ENCODE measurements around the gene TCEAL6.
"Not testable (repeated sequence)": the region's sequence is repeated elsewhere in the genome, so short reads cannot be mapped to it uniquely, and the experiment has no call there.

Gene TCEAL6

GRCh38 chrX:102126080-102126818 is 16.0 kb downstream of the TCEAL6 start:
- Histone ChIP-seq H3K4me3 (ENCODE audit: low read length) (peak overlapping the region; percentile 55), H3K27me3 (ENCODE audit: insufficient read depth, low read length) (peaks cover 25% of the 10 kb centered on the region)
- H3K4me1 ChIP-seq (ENCODE audit: insufficient read depth, low read length); H3K9ac ChIP-seq (ENCODE audit: low read depth, low read length); H3K27ac ChIP-seq (ENCODE audit: low read depth, low read length); H3K36me3 ChIP-seq (ENCODE audit: insufficient read depth, low read length); H3K9me3 ChIP-seq (ENCODE audit: insufficient read depth, low read depth, low read length): not testable (repeated sequence)
- WGBS, result 43% methylated on average over 18 of the region's 21 CpGs

DNA sequence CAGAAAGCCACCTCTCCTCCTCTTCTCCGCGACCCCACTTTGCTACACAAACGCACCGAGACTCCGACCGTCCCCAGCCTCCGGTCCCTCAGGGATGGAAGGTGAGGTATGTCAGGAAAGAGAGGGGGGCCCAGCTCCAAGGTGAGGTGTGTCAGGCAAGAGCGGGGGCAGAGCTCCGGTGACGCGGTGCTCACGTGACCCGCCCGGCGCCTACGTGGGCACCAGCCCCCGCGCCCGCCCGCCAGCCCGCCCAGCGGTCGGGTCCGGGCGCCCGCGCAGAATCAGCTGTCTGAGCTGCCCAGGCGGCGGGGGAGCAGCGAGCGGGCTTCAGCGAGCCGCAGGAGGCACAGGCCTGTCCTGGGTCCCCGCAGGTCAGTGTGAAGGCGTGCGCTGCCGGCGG is 16.8 kb downstream of the TCEAL6 start, which contains the start of gene TCEAL2:
TSS of gene TCEAL2 (plus strand) at position 244 of the 400 bp plus-strand sequence. CDS start 1,152 bp downstream, outside the sequence.
- H3K9me3 ChIP-seq (ENCODE audit: insufficient read depth, low read depth, low read length); H3K36me3 ChIP-seq (ENCODE audit: insufficient read depth, low read length); H3K9ac ChIP-seq (ENCODE audit: low read depth, low read length); H3K27ac ChIP-seq (ENCODE audit: low read depth, low read length); H3K4me1 ChIP-seq (ENCODE audit: insufficient read depth, low read length): not testable (repeated sequence)
- under 1% methylated on average over 21 of the region's 38 CpGs for WGBS
- Histone ChIP-seq H3K4me3 (ENCODE audit: low read length) (peak within 1 kb of the TSS; percentile 59), H3K27me3 (ENCODE audit: insufficient read depth, low read length) (peaks cover 25% of the 10 kb centered on the region)

GRCh38 chrX:102125014-102125413 is 17.3 kb downstream of the TCEAL6 start:
- not testable (repeated sequence) for H3K9ac ChIP-seq (ENCODE audit: low read depth, low read length); H3K27ac ChIP-seq (ENCODE audit: low read depth, low read length); H3K9me3 ChIP-seq (ENCODE audit: insufficient read depth, low read depth, low read length); H3K4me1 ChIP-seq (ENCODE audit: insufficient read depth, low read length); H3K36me3 ChIP-seq (ENCODE audit: insufficient read depth, low read length)
- 27% methylated on average over 8 of the region's 10 CpGs for WGBS
- H3K27me3 ChIP-seq (ENCODE audit: insufficient read depth, low read length), result peaks cover 25% of the 10 kb centered on the region
- peak overlapping the region; percentile 59 for H3K4me3 ChIP-seq (ENCODE audit: low read length)

DNA sequence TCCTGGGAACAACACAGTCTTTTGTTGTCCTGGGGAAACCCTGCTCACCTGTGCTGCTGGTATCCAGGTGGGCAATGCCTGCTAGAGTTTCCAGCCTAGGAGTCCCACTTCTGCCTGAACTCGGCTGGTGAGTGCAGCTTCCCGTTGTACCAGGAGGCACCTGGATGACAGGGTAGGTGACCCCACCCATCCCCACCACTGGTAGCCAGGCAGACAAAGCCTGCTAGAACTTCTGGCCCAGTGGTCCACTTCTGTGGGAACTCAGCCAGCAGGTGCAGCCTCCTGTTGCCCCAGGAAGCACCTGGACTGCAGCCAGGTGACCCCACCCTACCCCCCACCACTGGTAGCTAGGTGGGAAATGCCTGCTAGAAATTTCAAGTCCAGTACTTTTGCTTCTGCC is 26.5 kb downstream of the TCEAL6 start:
- H3K4me1 ChIP-seq (ENCODE audit: insufficient read depth, low read length), result no peaks in the 10 kb centered on the region
- no peak overlapping the region for H3K27ac ChIP-seq (ENCODE audit: low read depth, low read length)
- H3K27me3 ChIP-seq (ENCODE audit: insufficient read depth, low read length), result no peaks in the 10 kb centered on the region
- 90% methylated on average over 2 of the region's 2 CpGs for WGBS
- peaks cover 10% of the 10 kb centered on the region; the same call in 1 of the 2 replicates for H3K9me3 ChIP-seq (ENCODE audit: insufficient read depth, low read depth, low read length)
- no peaks in the 10 kb centered on the region for H3K36me3 ChIP-seq (ENCODE audit: insufficient read depth, low read length)
- H3K4me3 ChIP-seq (ENCODE audit: low read length), result no peak overlapping the region
- H3K9ac ChIP-seq (ENCODE audit: low read depth, low read length), result no peak overlapping the region

GRCh38 chrX:102113367-102113766 is 28.9 kb downstream of the TCEAL6 start:
- peaks cover 10% of the 10 kb centered on the region; the same call in 1 of the 2 replicates for H3K9me3 ChIP-seq (ENCODE audit: insufficient read depth, low read depth, low read length)
- no peaks in the 10 kb centered on the region for H3K36me3 ChIP-seq (ENCODE audit: insufficient read depth, low read length)
- 72% methylated on average over 3 of the region's 4 CpGs for WGBS
- H3K27ac ChIP-seq (ENCODE audit: low read depth, low read length), result no peak overlapping the region
- H3K27me3 ChIP-seq (ENCODE audit: insufficient read depth, low read length), result no peaks in the 10 kb centered on the region
- H3K9ac ChIP-seq (ENCODE audit: low read depth, low read length), result no peak overlapping the region
- H3K4me1 ChIP-seq (ENCODE audit: insufficient read depth, low read length), result no peaks in the 10 kb centered on the region
- no peak overlapping the region for H3K4me3 ChIP-seq (ENCODE audit: low read length)

Measured in HUES64 (cell line).